ENCODE results near the gene KIF14. TPM values are rescaled to one million over a fixed set of nuclear protein-coding genes. Genes with fewer than 3 reads are reported as not detected.

Gene KIF14
- total and polyA plus RNA-seq, 2 of the 4 experiments (the other 2 are of a cell fraction): 2.3 to 4.7 TPM

GRCh38 chr1:200640963-200641401 lies 20.4 kb upstream of the KIF14 start:
- Histone ChIP-seq H3K56ac (ENCODE audit: extremely low read depth, insufficient read depth, low read length) (no peak overlapping the region), H2BK15ac (ENCODE audit: low read depth, low read length) (peak overlapping the region; percentile 50; the same call in 1 of the 3 replicates), H4K5ac (ENCODE audit: low read depth, low read length) (no peak overlapping the region), H3K4me2 (ENCODE audit: low read depth, low read length) (no peak overlapping the region), H3K4me3 (ENCODE audit: insufficient read depth, low read depth, low read length) (no peak overlapping the region), H2BK5ac (ENCODE audit: low read depth, low read length, poor library complexity, severe bottlenecking) (peak overlapping the region; percentile 52), H3K9me3 (ENCODE audit: control insufficient read depth, insufficient read depth, low read length) (no peaks in the 10 kb centered on the region), H3K79me1 (ENCODE audit: low read depth in 1 of 2, low read length in 2 of 2) (no peaks in the 10 kb centered on the region), H3K14ac (replicated peaks; ENCODE audit: low read depth, low read length) (0 out of 2 replicates have a peak overlapping the region, but pooled peaks have one; percentile 44), H3K4me1 (ENCODE audit: control insufficient read depth, insufficient read depth, low read length) (peaks cover 2% of the 10 kb centered on the region), H4K91ac (ENCODE audit: insufficient read depth, low read depth, low read length) (no peak overlapping the region), H3K4ac (ENCODE audit: low read depth, low read length) (peak overlapping the region; percentile 60; the same call in 1 of the 2 replicates), H3K36me3 (ENCODE audit: control insufficient read depth, insufficient read depth, low read length) (peaks cover 3% of the 10 kb centered on the region; the same call in 1 of the 2 replicates), H3K27me3 (ENCODE audit: control insufficient read depth, insufficient read depth, low read length) (no peaks in the 10 kb centered on the region), H4K8ac (ENCODE audit: low read depth in 2 of 2, low read length in 2 of 2) (peak overlapping the region in 1 of 2 experiments; percentile 61; a peak in 1 of 4 replicates), H3K27ac (ENCODE audit: insufficient read depth, low read length) (peak overlapping the region; percentile 40; the same call in 1 of the 2 replicates), H4K20me1 (ENCODE audit: insufficient read depth, low read length) (no peaks in the 10 kb centered on the region), H2AK5ac (ENCODE audit: low read depth, low read length) (peak overlapping the region; percentile 80; the same call in 1 of the 2 replicates), H3K23ac (ENCODE audit: low read depth, low read length) (no peak overlapping the region), H2BK20ac (ENCODE audit: low read depth, low read length) (peak overlapping the region; percentile 73), H2BK120ac (ENCODE audit: low read depth, low read length) (peak overlapping the region; percentile 52; the same call in 1 of the 2 replicates), H2AK9ac (replicated peaks; ENCODE audit: low read depth, low read length, poor library complexity) (no peak overlapping the region), H3K18ac (ENCODE audit: low read depth, low read length) (no peak overlapping the region), H3K9ac (ENCODE audit: low read depth, low read length) (no peak overlapping the region), H3K9me1 (ENCODE audit: insufficient read depth, low read length) (0 out of 2 replicates have a peak, but pooled peaks cover 2% of the 10 kb centered on the region), H2AFZ (replicated peaks; ENCODE audit: low read length, poor library complexity) (no peak overlapping the region)
- dilution Hi-C loops (cut with HindIII; ENCODE audit: low sequenced_read_pairs, unreplicated experiment): no loop called here
- POLR2A ChIA-PET (ENCODE audit: unreplicated experiment): no interaction called here
- WGBS, 2 experiments (ENCODE audit: extremely low coverage in 2 of 2, insufficient read length in 1 of 2): 100% methylated on average over 1 of the region's 5 CpGs; no CpG with 5 or more reads in 1 of the 2 experiments
- CTCF ChIA-PET: interaction anchor here (0.6 kb wide), 2 partner anchors 19 to 163 kb away, joined by 7 read pairs; no protein-coding TSS in a partner anchor
- intact Hi-C loops (cut with micrococcal nuclease): no loop called here
- no peak for ATAC-seq (ENCODE audit: low read depth)
- no peak for TF ChIP-seq MAZ (IDR thresholded peaks at IDR 0.05; ENCODE audit: borderline replicate concordance, low read depth, low read length)
- no peak for TF ChIP-seq RFX5 (IDR thresholded peaks at IDR 0.05; ENCODE audit: low read depth, low read length)
- TF ChIP-seq FOS (IDR thresholded peaks at IDR 0.05; ENCODE audit: low read depth, low read length): no peak
- no peak for TF ChIP-seq CHD1 (IDR thresholded peaks at IDR 0.05; ENCODE audit: low read depth, low read length)
- no peak for TF ChIP-seq NFE2L2 (IDR thresholded peaks at IDR 0.05; ENCODE audit: low read depth, low read length)
- no peak for TF ChIP-seq SMC3 (IDR thresholded peaks at IDR 0.05; ENCODE audit: low read depth, low read length)
- no peak for TF ChIP-seq POLR2A (IDR thresholded peaks at IDR 0.05; ENCODE audit: low read depth, low read length)
- no peak for TF ChIP-seq CTCF (conservative IDR thresholded peaks at IDR 0.05; ENCODE audit: low read depth, low read length)
- TF ChIP-seq ELK1 (IDR thresholded peaks at IDR 0.05; ENCODE audit: borderline replicate concordance, low read depth, low read length): no peak
- no peak for TF ChIP-seq RAD21 (IDR thresholded peaks at IDR 0.05; ENCODE audit: low read length)
- no peak for TF ChIP-seq USF2 (IDR thresholded peaks at IDR 0.05; ENCODE audit: low read depth, low read length)
- in situ Hi-C loops (cut with MboI; ENCODE audit: low sequenced_read_pairs): no loop called here
- no TSS peak for BruUV-seq (replicated peaks)
- peak; percentile 11 for DNase-seq

All from IMR-90 (cell line).